K562 (cell line): ENCODE data around the gene TMEM101.

ENCODE experiments used
- TCF7L2 ChIP-seq: fragments of 150-350 bp; IDR thresholded peaks from 2 replicates; pipeline ENCODE4 v1.6.1; 2016; ENCODE audit warnings: low read depth, mild to moderate bottlenecking, low read length, moderate library complexity
- U2AF2 ChIP-seq: fragments of 200-400 bp; formaldehyde crosslinking; optimal IDR thresholded peaks from 2 replicates; pipeline ENCODE3; 2017; ENCODE audit warnings: low read depth, mild to moderate bottlenecking, low read length
- ZNF444 ChIP-seq: fragments of 250-450 bp; sonication (Bioruptor Pico); IDR thresholded peaks from 2 replicates; pipeline ENCODE4 v1.4.0; 2020; ENCODE audit warnings: mild to moderate bottlenecking, moderate library complexity
- TF ChIP-seq, protein P1 (sequence below): fragments of 250-450 bp; sonication (Bioruptor Pico); IDR thresholded peaks from 2 replicates; pipeline ENCODE4 v1.5.0; 2020; ENCODE audit warnings: mild to moderate bottlenecking, borderline replicate concordance
- TF ChIP-seq, protein P2 (sequence below), 3 experiments: IDR thresholded peaks in 2 of 3; conservative IDR thresholded peaks in 1 of 3; 2 replicates each; pipeline ENCODE4 v1.5.1; 2011 to 2012; ENCODE audit warnings: low read length in 3 of 3, mild to moderate bottlenecking in 3 of 3, control low read depth in 2 of 3, improper control_type of control experiment in 1 of 3, inconsistent platforms in 1 of 3, low read depth in 1 of 3, mixed read lengths in 1 of 3, moderate library complexity in 1 of 3; ENCODE audit not compliant: insufficient read depth in 2 of 3

GRCh38 chr17:44063704-44064639, 49.2 kb upstream of the TMEM101 start:
- TF ChIP-seq U2AF2 (no peak), TCF7L2 (no peak), ZNF444 (CRISPR knock-in tag) (no peak)
- TF ChIP-seq, protein P1, sequence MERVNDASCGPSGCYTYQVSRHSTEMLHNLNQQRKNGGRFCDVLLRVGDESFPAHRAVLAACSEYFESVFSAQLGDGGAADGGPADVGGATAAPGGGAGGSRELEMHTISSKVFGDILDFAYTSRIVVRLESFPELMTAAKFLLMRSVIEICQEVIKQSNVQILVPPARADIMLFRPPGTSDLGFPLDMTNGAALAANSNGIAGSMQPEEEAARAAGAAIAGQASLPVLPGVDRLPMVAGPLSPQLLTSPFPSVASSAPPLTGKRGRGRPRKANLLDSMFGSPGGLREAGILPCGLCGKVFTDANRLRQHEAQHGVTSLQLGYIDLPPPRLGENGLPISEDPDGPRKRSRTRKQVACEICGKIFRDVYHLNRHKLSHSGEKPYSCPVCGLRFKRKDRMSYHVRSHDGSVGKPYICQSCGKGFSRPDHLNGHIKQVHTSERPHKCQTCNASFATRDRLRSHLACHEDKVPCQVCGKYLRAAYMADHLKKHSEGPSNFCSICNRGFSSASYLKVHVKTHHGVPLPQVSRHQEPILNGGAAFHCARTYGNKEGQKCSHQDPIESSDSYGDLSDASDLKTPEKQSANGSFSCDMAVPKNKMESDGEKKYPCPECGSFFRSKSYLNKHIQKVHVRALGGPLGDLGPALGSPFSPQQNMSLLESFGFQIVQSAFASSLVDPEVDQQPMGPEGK (CRISPR knock-in tag) = no peak
- TF ChIP-seq, protein P2, sequence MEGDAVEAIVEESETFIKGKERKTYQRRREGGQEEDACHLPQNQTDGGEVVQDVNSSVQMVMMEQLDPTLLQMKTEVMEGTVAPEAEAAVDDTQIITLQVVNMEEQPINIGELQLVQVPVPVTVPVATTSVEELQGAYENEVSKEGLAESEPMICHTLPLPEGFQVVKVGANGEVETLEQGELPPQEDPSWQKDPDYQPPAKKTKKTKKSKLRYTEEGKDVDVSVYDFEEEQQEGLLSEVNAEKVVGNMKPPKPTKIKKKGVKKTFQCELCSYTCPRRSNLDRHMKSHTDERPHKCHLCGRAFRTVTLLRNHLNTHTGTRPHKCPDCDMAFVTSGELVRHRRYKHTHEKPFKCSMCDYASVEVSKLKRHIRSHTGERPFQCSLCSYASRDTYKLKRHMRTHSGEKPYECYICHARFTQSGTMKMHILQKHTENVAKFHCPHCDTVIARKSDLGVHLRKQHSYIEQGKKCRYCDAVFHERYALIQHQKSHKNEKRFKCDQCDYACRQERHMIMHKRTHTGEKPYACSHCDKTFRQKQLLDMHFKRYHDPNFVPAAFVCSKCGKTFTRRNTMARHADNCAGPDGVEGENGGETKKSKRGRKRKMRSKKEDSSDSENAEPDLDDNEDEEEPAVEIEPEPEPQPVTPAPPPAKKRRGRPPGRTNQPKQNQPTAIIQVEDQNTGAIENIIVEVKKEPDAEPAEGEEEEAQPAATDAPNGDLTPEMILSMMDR (IDR thresholded peaks at IDR 0.05 in 2 of 3, conservative IDR thresholded peaks at IDR 0.05 in 1 of 3; ENCODE audit: insufficient read depth in 2 of 3, low read depth in 1 of 3, low read length in 3 of 3) = no peak
